Central memory CD8-positive, alpha-beta T cell (primary cell): ENCODE measurements around the gene CRPPA.
"Not testable (repeated sequence)": the region's sequence is repeated elsewhere in the genome, so short reads cannot be mapped to it uniquely, and the experiment has no call there.

ENCODE experiments used
- ATAC-seq: fragments of 150-1000 bp; cut with Tn5 transposase; replicated peaks from 2 replicates; pipeline ENCODE4 v1.10.0; 2022; ENCODE audit warnings: mild to moderate bottlenecking, moderate FRiP score, moderate number of reproducible peaks; ENCODE audit not compliant: poor library complexity, severe bottlenecking; ENCODE audit errors: extremely low read depth
- DNase-seq, 2 donors: peaks; one replicate each; pipeline ENCODE4 v3.0.0; 2021; ENCODE audit warnings: low spot score in 2 of 2
- H3K27ac Mint-ChIP-seq: one replicate; pipeline ENCODE4 v1.8.0; 2022; ENCODE audit warnings: low read depth, mild to moderate bottlenecking, moderate library complexity, mixed read lengths
- H3K27me3 Mint-ChIP-seq: one replicate; pipeline ENCODE4 v1.8.0; 2022; ENCODE audit warnings: mixed read lengths
- H3K36me3 Mint-ChIP-seq: one replicate; pipeline ENCODE4 v1.8.0; 2022; ENCODE audit warnings: mild to moderate bottlenecking, moderate library complexity, mixed read lengths; ENCODE audit not compliant: insufficient read depth
- H3K4me1 Mint-ChIP-seq: one replicate; pipeline ENCODE4 v1.8.0; 2022; ENCODE audit warnings: mixed read lengths
- H3K4me3 Mint-ChIP-seq: one replicate; pipeline ENCODE4 v1.8.0; 2022; ENCODE audit warnings: mild to moderate bottlenecking, moderate library complexity, mixed read lengths
- H3K9me3 Mint-ChIP-seq: one replicate; pipeline ENCODE4 v1.8.0; 2022; ENCODE audit warnings: mixed read lengths

Gene CRPPA

GRCh38 chr7:16399916-16400892, 21.1 kb downstream of the CRPPA start:
- Mint-ChIP-seq H3K4me1 (no peaks in the 10 kb centered on the region), H3K27ac (no peak overlapping the region), H3K9me3 (peaks cover 21% of the 10 kb centered on the region), H3K36me3 (peaks cover 18% of the 10 kb centered on the region), H3K27me3 (no peaks in the 10 kb centered on the region), H3K4me3 (no peak overlapping the region)
- ATAC-seq (no peak), DNase-seq (no peak)

- Mint-ChIP-seq H3K9me3 (peaks cover 21% of the 10 kb centered on the region), H3K4me3 (no peak overlapping the region), H3K4me1 (no peaks in the 10 kb centered on the region), H3K27me3 (no peaks in the 10 kb centered on the region), H3K36me3 (peaks cover 18% of the 10 kb centered on the region), H3K27ac (no peak overlapping the region)
- ATAC-seq (no peak), DNase-seq (no peak)
Observed at GRCh38 chr7:16399265-16399831, 22.0 kb downstream of the CRPPA start.

- H3K9me3 Mint-ChIP-seq = peaks cover 21% of the 10 kb centered on the region
- no peak overlapping the region for H3K4me3 Mint-ChIP-seq
- H3K36me3 Mint-ChIP-seq = peaks cover 18% of the 10 kb centered on the region
- ATAC-seq (no peak), DNase-seq (no peak)
- H3K27ac Mint-ChIP-seq = no peak overlapping the region
- no peaks in the 10 kb centered on the region for H3K27me3 Mint-ChIP-seq
- H3K4me1 Mint-ChIP-seq = no peaks in the 10 kb centered on the region
Observed at GRCh38 chr7:16398146-16399017, 23.0 kb downstream of the CRPPA start.

GRCh38 chr7:16397501-16398145, 23.7 kb downstream of the CRPPA start:
- Mint-ChIP-seq H3K4me1 (no peaks in the 10 kb centered on the region), H3K27me3 (no peaks in the 10 kb centered on the region), H3K9me3 (peaks cover 17% of the 10 kb centered on the region), H3K4me3 (no peak overlapping the region), H3K27ac (no peak overlapping the region), H3K36me3 (peaks cover 18% of the 10 kb centered on the region)
- no peak for ATAC-seq
- no peak for DNase-seq

GRCh38 chr7:16396766-16397500, 24.4 kb downstream of the CRPPA start:
- Mint-ChIP-seq H3K27ac (no peak overlapping the region), H3K4me3 (peak overlapping the region; percentile 3), H3K4me1 (no peaks in the 10 kb centered on the region), H3K36me3 (peaks cover 18% of the 10 kb centered on the region), H3K9me3 (peaks cover 10% of the 10 kb centered on the region), H3K27me3 (no peaks in the 10 kb centered on the region)
- no peak for ATAC-seq
- no peak for DNase-seq

- Mint-ChIP-seq H3K27ac (no peak overlapping the region), H3K9me3 (peaks cover 8% of the 10 kb centered on the region), H3K4me1 (no peaks in the 10 kb centered on the region), H3K27me3 (no peaks in the 10 kb centered on the region), H3K4me3 (no peak overlapping the region), H3K36me3 (peaks cover 15% of the 10 kb centered on the region)
- DNase-seq = no peak
- no peak for ATAC-seq
Observed at GRCh38 chr7:16395121-16395520, 26.2 kb downstream of the CRPPA start.

GRCh38 chr7:16393862-16394422, 27.4 kb downstream of the CRPPA start:
- peaks cover 8% of the 10 kb centered on the region for H3K9me3 Mint-ChIP-seq
- no peaks in the 10 kb centered on the region for H3K27me3 Mint-ChIP-seq
- DNase-seq (no peak), ATAC-seq (no peak)
- no peak overlapping the region for H3K27ac Mint-ChIP-seq
- no peak overlapping the region for H3K4me3 Mint-ChIP-seq
- H3K4me1 Mint-ChIP-seq = no peaks in the 10 kb centered on the region
- H3K36me3 Mint-ChIP-seq = peaks cover 13% of the 10 kb centered on the region

GRCh38 chr7:16392990-16393523, 28.3 kb downstream of the CRPPA start:
- Mint-ChIP-seq H3K27me3 (no peaks in the 10 kb centered on the region), H3K4me3 (no peak overlapping the region), H3K4me1 (no peaks in the 10 kb centered on the region), H3K9me3 (peaks cover 8% of the 10 kb centered on the region), H3K36me3 (peaks cover 12% of the 10 kb centered on the region), H3K27ac (no peak overlapping the region)
- ATAC-seq = no peak
- no peak for DNase-seq

GRCh38 chr7:16383786-16384185, 37.6 kb downstream of the CRPPA start:
- not testable (repeated sequence) for H3K27ac Mint-ChIP-seq, ATAC-seq, H3K4me3 Mint-ChIP-seq

GRCh38 chr7:16383103-16383502, 38.2 kb downstream of the CRPPA start:
- not testable (repeated sequence) for ATAC-seq, H3K27ac Mint-ChIP-seq, DNase-seq, H3K4me3 Mint-ChIP-seq, H3K27me3 Mint-ChIP-seq, H3K9me3 Mint-ChIP-seq, H3K4me1 Mint-ChIP-seq, H3K36me3 Mint-ChIP-seq

More at GRCh38 chr7:16383786-16384185, 37.6 kb downstream of the CRPPA start:
- not testable (repeated sequence) for H3K9me3 Mint-ChIP-seq, H3K4me1 Mint-ChIP-seq, H3K36me3 Mint-ChIP-seq, H3K27me3 Mint-ChIP-seq, DNase-seq
